IPS-11a (cell line): ENCODE results near the gene CALY.

Experiments
- H3K4me3 ChIP-seq: one replicate; pipeline ENCODE4 v1.5.1; 2013; ENCODE audit warnings: low read depth, low read length, control low read depth

Gene CALY

DNA sequence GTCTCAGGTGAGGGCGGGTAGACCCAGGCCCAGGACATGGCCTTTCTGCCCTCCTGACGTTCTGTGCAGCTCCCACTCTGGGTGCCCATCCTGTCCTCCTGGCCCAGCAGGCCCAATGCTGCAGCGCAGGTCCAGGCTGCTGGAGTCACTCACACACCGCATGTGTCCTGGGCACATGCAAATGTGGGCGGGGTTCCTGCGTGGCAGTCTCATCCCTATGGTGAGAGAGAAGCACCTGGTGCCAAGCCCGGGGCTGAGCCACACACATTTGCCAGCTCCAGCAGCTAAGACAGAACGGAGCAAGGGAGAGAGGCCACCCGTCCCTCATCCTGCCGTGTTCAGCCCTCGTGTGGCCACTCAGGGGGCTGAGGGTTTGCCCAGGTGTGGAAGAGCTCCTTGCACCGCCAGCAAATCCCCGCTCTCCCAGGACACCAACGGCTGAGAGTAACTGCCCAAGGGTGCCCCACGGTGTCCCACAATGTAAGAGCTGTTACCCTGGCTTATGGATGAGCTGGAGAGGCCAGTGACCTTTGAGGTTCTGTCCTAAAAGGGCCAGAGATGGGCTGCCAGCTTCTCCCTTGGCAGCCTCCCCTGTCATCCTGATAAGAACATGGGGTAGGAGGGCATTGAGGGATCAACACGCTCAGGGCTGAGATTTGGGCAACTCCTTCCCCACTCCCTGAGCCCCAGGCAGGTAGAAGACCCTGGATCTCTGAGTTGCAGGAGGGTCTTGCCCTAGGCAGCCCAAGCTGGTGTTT lies 16.7 kb upstream of the CALY start:
- no peak overlapping the region for H3K4me3 ChIP-seq

DNA sequence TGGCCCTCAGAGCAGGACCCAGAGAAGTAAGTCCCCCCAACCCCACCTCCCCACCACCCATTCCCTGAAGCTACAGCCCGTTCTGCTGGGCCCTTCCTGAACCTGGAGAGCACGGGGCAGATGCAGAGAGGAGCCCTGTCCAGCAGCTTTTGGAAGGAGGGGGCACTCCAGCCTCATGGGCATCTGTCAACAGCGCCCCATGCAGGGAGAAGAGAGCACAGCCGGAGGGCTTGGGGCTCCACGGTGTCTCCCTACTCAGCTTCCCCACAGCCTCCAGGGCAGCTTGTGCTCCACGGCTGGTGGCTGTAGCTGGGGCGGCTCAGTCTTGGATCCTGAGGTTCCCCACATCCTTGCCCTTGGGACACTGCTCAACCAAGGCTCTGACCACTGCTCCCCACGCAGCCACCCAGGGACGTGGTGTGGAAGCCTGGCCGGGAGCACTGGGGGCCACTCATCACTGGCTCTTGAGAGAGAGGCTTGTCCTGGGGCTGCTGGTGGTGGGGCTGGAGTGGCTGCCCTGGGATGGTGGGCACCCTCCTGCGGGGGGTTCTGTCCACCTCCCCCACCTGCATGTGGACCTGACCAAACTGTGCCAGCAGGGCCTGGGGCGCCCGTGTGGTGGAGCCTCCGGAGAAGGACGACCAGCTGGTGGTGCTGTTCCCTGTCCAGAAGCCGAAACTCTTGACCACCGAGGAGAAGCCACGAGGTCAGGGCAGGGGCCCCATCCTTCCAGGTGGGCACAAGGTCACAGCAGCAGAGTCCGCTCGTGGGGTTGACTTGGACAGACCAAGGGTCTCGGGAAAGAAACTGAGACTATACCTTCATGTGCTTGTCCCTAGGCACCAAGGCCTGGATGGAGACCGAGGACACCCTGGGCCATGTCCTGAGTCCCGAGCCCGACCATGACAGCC lies 15.0 kb upstream of the CALY start:
- no peak overlapping the region for H3K4me3 ChIP-seq

DNA sequence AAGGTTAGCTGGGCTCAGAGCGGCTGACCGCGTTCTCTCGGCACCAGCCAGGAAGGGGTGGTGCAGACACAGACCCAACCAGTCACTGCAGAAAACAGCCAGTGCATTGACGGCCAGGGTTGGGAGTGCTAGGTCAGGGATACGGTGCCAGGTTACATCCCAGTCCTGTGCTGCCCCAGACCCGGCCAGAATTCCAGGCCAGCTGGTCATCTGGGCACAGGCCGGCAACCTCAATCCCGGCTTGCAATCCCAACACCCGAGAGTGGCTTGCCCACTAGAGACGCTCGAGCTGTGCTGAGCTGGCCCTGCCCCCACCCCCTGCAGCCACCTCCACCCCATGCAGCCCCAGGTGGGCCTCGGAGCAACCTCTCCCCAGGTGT lies 14.2 kb upstream of the CALY start:
- H3K4me3 ChIP-seq, result no peak overlapping the region

DNA sequence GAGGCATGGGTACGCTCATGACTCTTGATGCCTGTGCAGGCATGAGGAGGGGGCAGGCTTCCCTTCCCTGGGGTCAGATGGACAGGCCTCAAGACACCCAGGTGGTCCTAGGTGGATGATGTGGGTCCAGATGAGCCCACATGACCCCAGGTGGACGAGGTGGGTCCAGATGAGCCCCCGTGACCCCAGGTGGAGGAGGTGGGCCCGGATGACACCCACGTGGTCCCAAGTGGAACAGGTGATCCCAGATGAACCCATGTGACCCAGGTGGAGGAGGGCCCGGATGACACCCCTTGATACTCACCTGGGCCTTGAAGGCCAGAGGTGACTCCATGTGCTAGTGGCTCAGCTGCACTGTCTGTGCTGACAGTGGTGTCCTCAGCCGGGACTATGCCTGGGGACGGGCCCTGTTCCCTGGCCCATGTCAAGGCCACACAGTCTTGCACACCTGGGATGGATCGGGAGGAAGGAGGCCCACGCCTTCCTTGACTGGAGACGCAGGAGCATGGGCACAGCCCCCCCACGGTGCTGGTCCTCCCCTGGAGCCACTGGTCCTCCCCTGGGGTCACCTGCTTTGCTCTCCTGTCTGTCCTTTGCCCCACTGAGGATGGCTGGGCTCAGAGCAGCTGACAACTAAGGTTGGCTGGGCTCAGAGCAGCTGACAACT lies 13.7 kb upstream of the CALY start:
- no peak overlapping the region for H3K4me3 ChIP-seq

DNA sequence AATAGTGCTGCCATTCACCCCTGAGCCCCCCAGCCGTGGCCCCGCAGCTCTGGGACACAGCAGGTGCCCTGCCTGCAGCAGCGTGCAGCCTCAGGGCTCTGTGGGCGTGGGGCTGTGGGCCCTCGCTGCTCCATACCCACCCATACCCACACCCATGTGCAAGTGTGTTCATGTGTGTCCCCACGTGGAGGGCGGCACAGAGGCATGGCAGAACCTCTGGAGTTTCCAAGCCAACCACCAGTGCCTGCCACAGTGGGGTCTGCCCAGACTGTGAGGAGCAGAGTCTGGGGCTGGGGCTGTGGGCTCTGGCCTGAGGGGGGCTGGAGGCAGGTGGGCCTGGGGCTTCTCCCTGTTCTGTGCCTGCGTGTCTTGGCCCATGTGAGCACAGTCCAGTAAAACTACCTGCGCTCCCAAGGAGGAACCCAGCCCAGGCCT lies 12.9 kb upstream of the CALY start:
- H3K4me3 ChIP-seq, result no peak overlapping the region

DNA sequence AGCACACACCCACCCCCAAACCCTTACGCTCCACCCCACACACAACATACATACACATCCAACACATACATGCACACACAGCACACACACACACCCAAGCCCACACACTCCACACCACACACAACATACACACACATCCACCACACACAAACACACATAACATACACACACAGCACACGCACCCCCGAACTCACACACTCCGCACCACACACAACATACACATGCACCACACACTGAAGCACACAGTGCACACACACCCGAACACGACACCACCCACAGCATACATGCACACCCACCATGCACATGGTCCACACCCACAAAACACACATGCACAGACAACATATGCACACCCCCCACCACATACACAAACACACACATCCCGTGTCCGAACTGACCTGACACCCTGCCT lies 12.5 kb upstream of the CALY start:
- no peak overlapping the region for H3K4me3 ChIP-seq

DNA sequence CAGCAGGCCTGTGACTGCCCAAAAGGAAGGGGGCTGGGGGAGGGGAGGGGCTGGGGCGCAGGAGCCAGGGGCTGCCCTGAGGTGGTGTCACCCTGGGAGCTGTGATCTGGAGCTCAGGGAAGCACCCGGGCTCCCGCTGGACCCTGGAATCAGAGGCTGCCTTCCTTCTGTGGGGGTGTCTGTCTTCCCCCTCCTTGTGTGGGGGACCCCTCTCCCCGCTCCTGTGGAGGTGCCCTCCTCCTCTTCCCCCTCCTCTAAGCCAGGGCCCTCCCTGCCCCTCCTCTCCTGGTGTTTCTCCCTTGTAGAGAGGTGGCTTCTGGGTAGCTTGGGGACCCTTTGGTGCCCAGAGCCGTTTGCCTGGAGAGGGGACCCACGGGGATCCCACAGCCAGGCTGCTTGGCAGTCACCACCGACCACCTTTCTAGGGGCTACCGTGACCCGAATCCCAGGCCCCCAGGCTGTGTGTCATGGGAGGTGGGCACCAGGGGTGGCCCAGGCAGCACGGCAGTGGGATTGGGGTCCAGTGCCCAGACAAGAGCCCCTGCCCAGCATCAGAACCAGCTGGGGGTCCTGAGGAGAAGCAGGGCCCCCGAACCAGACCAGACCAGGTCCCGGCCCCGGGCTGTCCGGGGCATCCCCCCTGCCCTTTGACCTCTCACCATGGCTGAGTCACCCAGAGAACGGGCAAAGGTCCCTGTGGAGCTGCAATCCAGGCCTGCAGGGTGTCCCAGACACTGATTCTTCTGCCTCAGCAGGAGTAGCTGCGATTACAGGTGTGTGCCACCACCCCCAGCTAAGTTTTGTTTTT lies 11.2 kb upstream of the CALY start:
- no peak overlapping the region for H3K4me3 ChIP-seq

DNA sequence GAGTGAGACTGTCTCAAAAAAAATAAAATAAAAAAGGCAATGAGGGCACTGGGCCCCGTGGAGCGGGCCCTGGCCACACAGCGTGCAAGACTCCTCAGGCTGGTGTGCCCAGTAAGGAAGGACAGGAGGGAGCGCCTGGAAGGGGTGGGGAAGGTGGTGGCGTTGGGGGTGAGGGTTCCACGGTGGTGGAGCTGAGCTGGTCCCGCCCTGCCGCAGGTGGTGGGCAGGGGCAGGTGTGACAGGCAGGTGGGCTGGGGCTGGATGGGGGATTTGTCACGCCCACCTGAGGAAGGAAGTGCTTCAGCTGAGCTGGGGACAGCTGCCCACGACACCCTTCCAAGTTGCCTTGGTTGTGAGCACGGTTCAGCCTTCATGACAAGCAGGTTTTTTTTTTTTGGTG lies 9.7 kb upstream of the CALY start:
- no peak overlapping the region for H3K4me3 ChIP-seq

DNA sequence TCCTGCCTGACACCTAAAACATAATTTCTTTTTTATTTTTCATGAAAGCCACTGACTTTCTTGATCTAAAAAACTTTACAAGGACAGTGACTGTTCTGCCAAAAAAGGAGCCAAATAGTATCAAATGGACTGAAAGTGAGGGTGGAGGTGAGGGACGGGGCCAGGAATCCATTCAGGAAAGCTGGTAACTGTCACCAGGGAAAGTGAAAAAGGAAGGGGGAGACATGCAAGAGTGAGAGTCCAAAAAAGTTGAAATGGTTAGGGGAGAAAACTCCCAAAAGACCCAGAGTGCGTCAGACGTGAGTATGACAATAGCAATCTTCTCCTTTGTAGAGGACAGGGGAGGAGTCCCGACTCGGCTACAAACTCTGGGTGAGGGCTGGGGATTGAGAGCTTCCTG lies 7.5 kb upstream of the CALY start:
- no peak overlapping the region for H3K4me3 ChIP-seq

DNA sequence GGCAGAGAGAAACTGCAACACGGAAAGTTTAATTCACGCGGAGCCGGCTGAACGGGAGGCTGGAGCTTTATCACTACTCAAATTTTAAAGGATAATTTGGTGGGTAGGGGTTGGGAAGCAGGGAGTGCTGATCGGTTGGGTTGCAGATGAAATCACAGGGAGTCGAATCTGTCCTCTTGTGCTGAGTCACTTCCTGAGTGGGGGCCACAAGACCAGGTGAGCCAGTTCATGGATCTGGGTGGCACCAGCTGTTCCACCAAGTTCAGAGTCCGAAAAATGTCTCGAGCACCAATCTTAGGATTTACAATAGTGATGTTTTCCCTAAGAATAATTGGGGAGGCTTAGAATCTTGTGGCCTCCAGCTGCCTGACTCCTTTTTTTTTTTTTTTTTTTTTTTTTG lies 6.9 kb upstream of the CALY start:
- H3K4me3 ChIP-seq, result no peak overlapping the region

DNA sequence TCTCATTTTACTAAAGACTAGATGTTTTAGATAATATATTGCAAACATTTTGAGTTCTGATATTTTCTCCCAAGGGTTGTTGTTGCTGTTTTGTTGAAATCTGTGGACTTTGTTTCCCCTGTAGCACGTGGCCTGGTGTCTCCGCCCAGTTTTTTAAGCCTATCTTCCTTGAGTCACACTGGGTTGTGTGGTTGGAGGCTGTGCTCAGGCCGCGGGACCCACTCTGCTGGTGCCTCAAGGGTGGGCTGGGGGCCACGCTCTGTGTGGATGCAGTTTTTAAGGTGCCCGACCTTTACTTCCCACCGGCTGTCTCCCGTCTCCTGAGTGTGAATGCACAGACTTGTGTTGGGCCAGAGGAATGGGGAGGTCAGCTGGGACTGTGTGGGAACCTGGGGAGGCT lies 6.2 kb upstream of the CALY start:
- H3K4me3 ChIP-seq, result no peak overlapping the region

DNA sequence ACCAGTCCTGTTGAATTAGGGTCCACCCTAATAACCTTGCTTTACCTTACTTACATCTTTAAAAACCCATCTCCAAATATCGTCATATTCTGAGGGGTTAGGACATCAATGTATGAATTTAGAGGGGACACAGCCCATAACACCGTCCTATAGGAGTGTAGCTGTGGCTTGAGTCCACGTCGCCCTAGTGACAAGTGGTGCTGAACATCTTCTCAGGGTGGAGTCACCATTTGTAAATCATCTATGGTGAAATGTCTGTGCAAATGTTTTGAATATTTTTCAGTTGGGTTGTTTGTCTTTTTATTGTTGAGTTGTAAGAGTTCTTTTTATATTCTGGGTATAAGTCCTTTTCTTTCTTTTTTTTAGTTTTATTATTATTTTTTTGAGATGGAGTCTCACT lies 5.3 kb upstream of the CALY start:
- H3K4me3 ChIP-seq, result no peak overlapping the region

DNA sequence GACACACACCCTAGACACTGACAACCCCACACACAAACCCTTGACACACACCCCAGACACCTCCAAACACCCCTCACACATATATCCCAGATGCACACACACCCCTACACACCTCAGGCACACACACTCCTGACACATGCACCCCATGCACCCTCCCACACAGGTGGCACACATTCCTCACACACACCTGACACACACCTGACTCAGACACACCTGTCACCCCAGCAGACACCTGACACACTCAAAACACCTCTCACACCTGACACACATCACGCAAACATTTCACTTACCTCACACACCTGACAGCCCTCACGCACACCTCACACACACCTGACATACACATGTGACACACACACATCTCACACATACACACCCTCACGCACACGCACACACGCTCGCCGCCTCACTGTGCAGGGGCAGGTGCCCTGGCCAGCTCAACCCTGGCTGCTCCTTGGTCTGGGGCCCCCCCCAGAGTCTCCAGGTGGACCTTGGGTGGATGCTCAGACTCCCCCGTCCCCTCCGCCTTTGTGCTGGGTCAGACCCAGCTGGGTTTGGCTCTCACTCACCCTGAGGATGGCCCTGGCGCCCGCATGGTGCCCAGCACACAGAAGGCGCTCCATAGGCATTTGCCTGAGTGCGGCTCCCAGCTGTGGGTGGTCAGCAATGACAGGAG lies 3.1 kb upstream of the CALY start:
- no peak overlapping the region for H3K4me3 ChIP-seq

DNA sequence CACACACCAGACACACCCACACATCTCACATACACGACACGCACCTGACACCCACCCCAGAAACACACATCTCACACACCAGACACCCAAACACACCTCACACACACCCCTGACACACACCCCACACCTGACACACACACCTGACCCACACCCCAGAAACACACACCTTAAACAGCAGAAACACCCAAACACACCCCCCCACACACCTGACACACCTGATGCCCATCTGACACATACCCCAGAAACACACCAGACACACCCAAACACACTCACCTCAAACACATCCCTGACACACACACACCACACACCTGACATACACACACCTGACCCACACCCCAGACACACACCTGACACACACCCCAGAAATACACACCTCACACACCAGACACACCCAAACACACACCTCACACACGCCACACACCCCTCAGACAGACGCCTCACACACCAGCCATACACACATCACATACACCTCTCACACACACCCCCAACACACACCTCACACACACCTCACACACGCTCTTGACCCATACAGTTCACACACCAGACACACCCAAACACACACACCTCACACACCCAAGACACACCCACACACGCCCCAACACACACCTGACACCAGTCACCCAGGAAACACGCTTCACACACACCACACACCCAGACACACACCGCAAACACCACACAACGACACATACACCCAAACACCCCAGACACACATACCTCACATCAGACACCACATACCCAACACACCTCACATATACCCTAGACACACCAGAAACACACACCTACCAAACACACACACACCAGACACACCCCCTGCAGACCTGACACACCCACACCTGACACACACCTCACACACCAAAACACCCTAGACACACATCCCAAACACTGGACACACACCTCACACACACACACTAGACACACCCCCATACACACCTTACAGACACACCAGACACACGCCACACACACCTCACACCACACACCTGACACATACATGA lies 1.7 kb upstream of the CALY start:
- no peak overlapping the region for H3K4me3 ChIP-seq

DNA sequence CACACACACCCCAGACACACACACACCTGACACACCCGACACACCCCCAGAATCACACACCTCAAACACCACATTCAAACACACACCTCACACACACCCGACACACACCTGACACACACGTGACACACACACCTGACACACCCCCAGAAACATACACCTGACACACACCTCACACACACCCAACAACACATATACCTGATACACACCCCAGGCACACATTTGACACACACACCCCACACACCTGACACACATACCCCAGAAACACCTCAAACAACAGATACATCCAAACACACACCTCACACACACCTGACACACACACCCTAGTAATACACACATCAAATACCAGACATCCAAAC lies 652 bp upstream of the CALY start:
- no peak overlapping the region for H3K4me3 ChIP-seq

DNA sequence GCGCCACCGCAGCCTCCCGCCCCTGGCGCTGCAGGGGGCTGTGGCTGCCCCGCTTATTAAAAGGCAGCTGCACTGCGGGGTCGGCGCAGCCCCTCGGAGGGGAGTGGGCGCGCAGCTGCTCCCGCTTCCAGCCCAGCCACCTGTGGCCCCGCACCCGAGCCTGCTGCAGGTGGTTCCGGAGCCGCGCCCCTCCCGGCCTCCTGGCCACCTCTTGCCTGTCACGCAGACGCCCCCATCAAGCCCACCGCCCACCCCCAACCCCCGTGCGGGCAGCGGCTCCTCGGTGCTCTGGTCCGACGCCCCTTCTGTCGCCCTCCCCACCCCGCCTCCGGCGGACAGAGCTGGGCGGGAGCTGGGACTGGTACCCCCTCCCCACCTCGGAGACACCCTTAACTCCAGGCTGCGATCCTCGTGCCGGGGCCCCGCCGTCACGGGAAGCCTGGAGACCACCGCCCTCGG lies 549 bp downstream of the CALY start:
- H3K4me3 ChIP-seq, result no peak overlapping the region

DNA sequence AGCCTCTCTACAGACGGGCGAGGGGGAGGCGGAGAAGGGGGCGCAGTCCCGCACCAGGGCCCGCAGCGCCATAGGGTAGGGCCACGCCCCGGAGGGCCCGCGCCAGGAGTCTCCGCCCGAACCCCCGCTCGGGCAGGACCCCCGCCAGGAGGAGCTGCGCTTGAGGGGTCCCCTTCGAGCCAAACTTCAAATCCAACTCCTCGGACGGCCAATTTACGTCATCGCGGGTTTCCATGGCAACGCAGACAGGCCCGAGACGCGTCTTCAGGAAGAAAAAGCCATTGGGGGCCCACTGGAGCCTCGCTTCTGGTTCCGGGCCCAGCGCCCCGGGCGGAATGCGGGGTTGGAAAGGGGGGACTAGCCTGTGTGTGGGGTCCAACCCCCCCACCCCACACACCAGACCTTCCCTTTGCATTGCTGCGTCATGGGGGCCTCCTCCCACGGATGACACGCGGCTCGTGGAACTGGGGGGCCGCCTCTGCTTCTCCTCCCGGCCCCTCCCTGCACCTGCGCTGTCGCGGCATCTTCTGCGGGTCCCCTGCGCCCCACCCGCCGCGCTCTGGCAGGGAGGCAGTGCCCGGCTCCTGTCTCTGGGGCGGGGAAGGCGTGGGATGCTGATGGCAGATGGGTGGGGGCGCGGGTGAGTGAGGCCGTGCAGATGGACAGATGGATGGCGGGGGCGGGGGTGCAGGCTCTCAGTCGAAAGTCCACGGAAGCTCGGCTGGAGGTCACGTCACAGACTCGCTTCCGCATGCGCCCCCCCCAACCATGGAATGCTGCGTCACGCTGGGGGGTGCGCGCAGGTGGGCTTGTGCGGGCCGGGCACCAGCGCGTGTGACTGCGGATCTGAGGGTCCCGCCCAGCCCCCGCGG lies 1.2 kb downstream of the CALY start:
- peak overlapping the region; percentile 13 for H3K4me3 ChIP-seq
